ENCODE data around the gene FMNL2.
"Not testable (repeated sequence)": the region's sequence is repeated elsewhere in the genome, so short reads cannot be mapped to it uniquely, and the experiment has no call there.

The FMNL2 gene

GRCh38 chr2:152386266-152386665, 51.3 kb downstream of the FMNL2 start:
- TF ChIP-seq, protein P1, sequence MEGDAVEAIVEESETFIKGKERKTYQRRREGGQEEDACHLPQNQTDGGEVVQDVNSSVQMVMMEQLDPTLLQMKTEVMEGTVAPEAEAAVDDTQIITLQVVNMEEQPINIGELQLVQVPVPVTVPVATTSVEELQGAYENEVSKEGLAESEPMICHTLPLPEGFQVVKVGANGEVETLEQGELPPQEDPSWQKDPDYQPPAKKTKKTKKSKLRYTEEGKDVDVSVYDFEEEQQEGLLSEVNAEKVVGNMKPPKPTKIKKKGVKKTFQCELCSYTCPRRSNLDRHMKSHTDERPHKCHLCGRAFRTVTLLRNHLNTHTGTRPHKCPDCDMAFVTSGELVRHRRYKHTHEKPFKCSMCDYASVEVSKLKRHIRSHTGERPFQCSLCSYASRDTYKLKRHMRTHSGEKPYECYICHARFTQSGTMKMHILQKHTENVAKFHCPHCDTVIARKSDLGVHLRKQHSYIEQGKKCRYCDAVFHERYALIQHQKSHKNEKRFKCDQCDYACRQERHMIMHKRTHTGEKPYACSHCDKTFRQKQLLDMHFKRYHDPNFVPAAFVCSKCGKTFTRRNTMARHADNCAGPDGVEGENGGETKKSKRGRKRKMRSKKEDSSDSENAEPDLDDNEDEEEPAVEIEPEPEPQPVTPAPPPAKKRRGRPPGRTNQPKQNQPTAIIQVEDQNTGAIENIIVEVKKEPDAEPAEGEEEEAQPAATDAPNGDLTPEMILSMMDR (IDR thresholded peaks at IDR 0.05; ENCODE audit: insufficient read depth, low read length, missing control alignments), result no peak
- DNase-seq (ENCODE audit: low read depth, low spot score), result no peak
- ChIA-PET POLR2A (no interaction called here), CTCF (interaction anchor here (0.8 to 1.3 kb wide), 2 partner anchors 34 to 249 kb away, joined by 3 to 4 read pairs; no protein-coding TSS in a partner anchor)
- no peak overlapping the region for H3K4me3 ChIP-seq (ENCODE audit: low read depth, low read length)

GRCh38 chr2:152387041-152387440, 52.1 kb downstream of the FMNL2 start:
- TF ChIP-seq, protein P1 (IDR thresholded peaks at IDR 0.05; ENCODE audit: insufficient read depth, low read length, missing control alignments), result no peak
- no peak overlapping the region for H3K4me3 ChIP-seq (ENCODE audit: low read depth, low read length)
- no peak for DNase-seq (ENCODE audit: low read depth, low spot score)
- ChIA-PET POLR2A (no interaction called here), CTCF (no interaction called here)

- H3K4me3 ChIP-seq (ENCODE audit: low read depth, low read length); DNase-seq (ENCODE audit: low read depth, low spot score); POLR2A ChIA-PET; CTCF ChIA-PET: not testable (repeated sequence)
Observed at GRCh38 chr2:152388269-152388668, 53.3 kb downstream of the FMNL2 start.

DNA sequence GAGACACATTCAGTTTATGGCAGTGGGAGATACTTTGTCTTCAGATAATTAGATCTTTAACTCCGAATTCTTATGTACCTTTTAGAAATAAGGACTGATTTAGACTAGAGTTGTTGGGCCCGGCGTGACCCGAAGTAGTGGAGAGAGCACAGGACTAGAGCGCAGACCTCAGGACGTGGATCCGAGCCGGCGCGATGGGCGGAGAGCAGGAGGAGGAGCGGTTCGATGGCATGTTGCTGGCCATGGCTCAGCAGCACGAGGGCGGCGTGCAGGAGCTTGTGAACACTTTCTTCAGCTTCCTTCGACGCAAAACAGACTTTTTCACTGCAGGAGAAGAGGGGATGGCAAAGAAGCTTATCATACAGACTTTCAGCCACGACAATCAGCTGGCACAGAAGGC, 54.5 kb downstream of the FMNL2 start:
- CTCF ChIA-PET, result interaction anchor here (2.0 kb wide), 1 partner anchor 246 kb away, joined by 4 read pairs; no protein-coding TSS in a partner anchor
- DNase-seq (ENCODE audit: low read depth, low spot score), result no peak
- TF ChIP-seq, protein P1 (IDR thresholded peaks at IDR 0.05; ENCODE audit: insufficient read depth, low read length, missing control alignments), result no peak

DNA sequence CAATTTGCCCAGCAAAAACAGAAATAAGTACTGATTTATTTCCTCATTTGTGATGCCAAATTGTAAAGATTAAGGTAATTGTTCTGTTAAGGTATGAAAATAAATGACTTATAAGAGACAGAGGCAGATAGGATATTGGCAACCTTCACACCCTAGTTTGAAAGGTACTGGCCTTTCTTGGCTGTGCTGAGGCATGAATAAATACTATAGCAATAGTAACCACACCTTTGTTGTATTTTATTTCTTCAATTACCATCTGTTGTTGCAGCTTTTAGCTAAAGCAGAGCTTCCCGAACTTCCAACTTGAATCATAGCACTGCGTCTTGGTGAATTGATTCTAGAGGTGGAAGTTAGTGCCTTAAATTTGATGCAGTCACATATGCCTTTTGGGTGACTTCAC, 55.9 kb downstream of the FMNL2 start:
- ChIA-PET CTCF (interaction anchor here (2.0 kb wide), 1 partner anchor 245 kb away, joined by 4 read pairs; no protein-coding TSS in a partner anchor), POLR2A (no interaction called here)
- no peak overlapping the region for H3K4me3 ChIP-seq (ENCODE audit: low read depth, low read length)
- no peak for DNase-seq (ENCODE audit: low read depth, low spot score)
- TF ChIP-seq, protein P1 (IDR thresholded peaks at IDR 0.05; ENCODE audit: insufficient read depth, low read length, missing control alignments), result no peak

More for the DNA sequence above, 54.5 kb downstream of the FMNL2 start:
- POLR2A ChIA-PET, result interaction anchor here (0.7 kb wide), 1 partner anchor 12 kb away, joined by 3 read pairs; no protein-coding TSS in a partner anchor
- no peak overlapping the region for H3K4me3 ChIP-seq (ENCODE audit: low read depth, low read length)

DNA sequence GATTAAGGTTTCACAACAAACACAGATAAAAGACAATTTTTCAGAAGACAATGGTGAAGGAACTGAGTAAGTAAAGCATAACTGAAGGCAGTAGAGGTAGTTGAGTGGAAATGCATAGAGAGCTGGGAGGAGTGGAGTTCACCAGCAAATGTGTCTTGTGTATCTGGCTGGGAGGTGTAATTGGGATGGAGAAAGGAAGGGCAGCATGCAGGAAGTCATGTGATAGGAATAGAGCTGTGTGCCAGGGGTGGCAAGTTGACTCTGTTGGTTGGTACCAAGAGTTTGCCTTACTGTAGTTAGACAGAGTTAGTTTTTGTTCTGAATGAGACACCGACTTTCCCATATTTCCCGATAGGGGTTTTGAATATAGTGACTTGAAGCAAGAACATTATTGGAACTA, 56.3 kb downstream of the FMNL2 start:
- TF ChIP-seq, protein P1 (IDR thresholded peaks at IDR 0.05; ENCODE audit: insufficient read depth, low read length, missing control alignments), result no peak
- ChIA-PET POLR2A (no interaction called here), CTCF (no interaction called here)
- no peak for DNase-seq (ENCODE audit: low read depth, low spot score)
- H3K4me3 ChIP-seq (ENCODE audit: low read depth, low read length), result no peak overlapping the region

DNA sequence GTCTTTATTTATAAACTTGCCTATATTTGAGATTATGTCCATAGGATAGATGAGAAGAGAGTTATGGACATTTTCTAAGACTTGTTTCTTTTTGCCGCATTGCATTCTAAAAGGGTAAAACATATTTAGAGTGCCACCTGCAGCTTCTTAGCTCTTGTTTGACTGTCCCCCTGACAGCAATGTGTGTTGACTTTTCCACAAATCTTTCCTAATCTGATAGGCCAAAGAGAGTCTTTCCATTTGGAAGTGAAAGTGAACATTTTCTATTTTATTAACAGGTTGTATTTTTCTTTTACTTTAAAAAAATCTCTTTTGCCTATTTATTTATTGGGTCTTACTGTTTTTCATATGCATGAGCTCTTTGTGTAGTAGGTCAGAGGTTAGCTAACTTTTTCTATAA, 58.4 kb downstream of the FMNL2 start:
- POLR2A ChIA-PET, result no interaction called here
- TF ChIP-seq, protein P1 (IDR thresholded peaks at IDR 0.05; ENCODE audit: insufficient read depth, low read length, missing control alignments), result no peak
- CTCF ChIA-PET, result interaction anchor here (1.5 kb wide), 1 partner anchor 242 kb away, joined by 7 read pairs; no protein-coding TSS in a partner anchor

More for the DNA sequence above, 58.4 kb downstream of the FMNL2 start:
- DNase-seq (ENCODE audit: low read depth, low spot score), result no peak
- no peak overlapping the region for H3K4me3 ChIP-seq (ENCODE audit: low read depth, low read length)

All from AG04449 (cell line).